Measurements from ENCODE around the gene SRCAP.
A peak's percentile ranks its signal among the peaks of the same experiment; 100 is the strongest.

The SRCAP gene

DNA sequence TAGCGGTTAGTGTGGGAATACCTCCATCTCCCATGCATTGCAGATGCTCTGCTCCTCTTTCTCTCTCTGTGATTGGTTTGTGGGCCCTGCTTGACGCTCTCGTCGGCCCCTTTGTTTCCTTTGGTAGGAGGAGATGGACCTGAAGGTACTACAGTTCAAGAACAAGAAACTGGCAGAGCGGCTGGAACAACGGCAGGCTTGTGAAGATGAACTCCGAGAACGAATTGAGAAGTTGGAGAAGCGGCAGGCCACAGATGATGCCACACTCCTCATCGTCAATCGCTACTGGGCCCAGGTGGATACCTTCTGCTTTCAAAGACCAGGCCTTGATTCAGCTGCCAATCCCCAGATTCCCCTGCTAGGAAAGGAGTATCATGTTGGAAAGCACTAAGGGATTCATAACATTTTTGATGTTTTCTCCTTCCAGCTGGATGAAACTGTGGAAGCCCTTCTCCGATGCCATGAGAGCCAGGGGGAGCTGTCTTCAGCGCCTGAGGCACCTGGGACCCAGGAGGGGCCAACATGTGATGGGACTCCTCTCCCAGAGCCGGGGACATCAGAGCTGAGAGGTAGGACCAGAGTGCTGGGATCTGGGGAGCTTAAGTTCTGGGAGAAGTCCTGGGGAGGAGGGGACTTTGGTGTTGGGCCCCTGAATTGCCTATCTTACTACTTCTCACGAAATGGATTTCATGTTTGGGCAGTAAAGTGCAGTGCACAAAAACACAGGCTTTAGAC lies 64.2 kb downstream of the SRCAP start:
- peak overlapping the region; percentile 65; the same call in 1 of the 2 replicates for H3K27ac ChIP-seq (ENCODE audit: extremely low read depth, low read depth, low read length)
- peak overlapping the region; percentile 95 for H3K4me3 ChIP-seq (ENCODE audit: low read depth, low read length)
- H3K4me1 ChIP-seq (ENCODE audit: control insufficient read depth, insufficient read depth, low read length): peaks cover 4% of the 10 kb centered on the region; the same call in 1 of the 2 replicates
- H3K9me3 ChIP-seq (ENCODE audit: control insufficient read depth, insufficient read depth, low read depth, low read length): no peaks in the 10 kb centered on the region
- ChIA-PET POLR2A (interaction anchor here (0.9 to 4.8 kb wide), 3 partner anchors 12 to 28 kb away, joined by 3 to 23 read pairs (median 21); partner anchors contain the start of gene PHKG2), CTCF (interaction anchor here (0.9 to 1.0 kb wide), 2 partner anchors 51 to 137 kb away, joined by 3 to 5 read pairs; no protein-coding TSS in a partner anchor)
- H3K36me3 ChIP-seq (ENCODE audit: control insufficient read depth in 2 of 2, insufficient read depth in 1 of 2, low read length in 2 of 2): peaks cover 13 to 79% of the 10 kb centered on the region in 2 experiments; a peak in 2 of 3 replicates
- TF ChIP-seq ZNF211 (tag by site-specific recombination; IDR thresholded peaks at IDR 0.05; ENCODE audit: low read depth) (no peak), ZBTB17 (tag by site-specific recombination; IDR thresholded peaks at IDR 0.05) (peak; percentile 37)

DNA sequence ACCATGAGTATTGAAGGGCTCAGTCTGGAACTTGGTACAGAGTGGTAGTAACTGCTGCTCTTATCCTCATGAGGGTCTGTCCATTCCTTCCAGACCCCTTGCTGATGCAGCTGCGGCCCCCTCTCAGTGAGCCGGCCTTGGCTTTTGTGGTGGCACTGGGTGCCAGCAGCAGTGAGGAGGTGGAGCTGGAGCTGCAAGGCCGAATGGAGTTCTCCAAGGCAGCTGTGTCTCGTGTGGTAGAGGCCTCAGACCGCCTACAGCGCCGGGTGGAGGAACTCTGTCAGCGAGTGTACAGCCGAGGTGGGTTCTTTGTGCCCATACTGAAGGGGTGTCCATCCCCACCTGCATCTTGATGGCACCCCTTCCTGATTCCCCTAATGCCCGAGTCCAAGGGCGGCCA lies 65.1 kb downstream of the SRCAP start:
- Histone ChIP-seq H3K9me3 (ENCODE audit: control insufficient read depth, insufficient read depth, low read depth, low read length) (no peaks in the 10 kb centered on the region), H3K4me1 (ENCODE audit: control insufficient read depth, insufficient read depth, low read length) (peaks cover 4% of the 10 kb centered on the region; the same call in 1 of the 2 replicates), H3K4me3 (ENCODE audit: low read depth, low read length) (no peak overlapping the region), H3K36me3 (ENCODE audit: control insufficient read depth in 2 of 2, insufficient read depth in 1 of 2, low read length in 2 of 2) (peaks cover 18 to 79% of the 10 kb centered on the region in 2 experiments; a peak in 2 of 3 replicates), H3K27ac (ENCODE audit: extremely low read depth, low read depth, low read length) (no peak overlapping the region)
- CTCF ChIA-PET: interaction anchor here (0.8 to 0.9 kb wide), 2 partner anchors 112 to 178 kb away, joined by 3 read pairs; no protein-coding TSS in a partner anchor
- TF ChIP-seq ZNF521 (tag by site-specific recombination; IDR thresholded peaks at IDR 0.05): no peak
- no peak for TF ChIP-seq FEZF1 (tag by site-specific recombination; IDR thresholded peaks at IDR 0.05)
- TF ChIP-seq ZNF433 (tag by site-specific recombination; IDR thresholded peaks at IDR 0.05; ENCODE audit: low read depth): no peak
- no peak for TF ChIP-seq ZNF335 (tag by site-specific recombination; conservative IDR thresholded peaks at IDR 0.05)
- TF ChIP-seq ZNF785 (tag by site-specific recombination; IDR thresholded peaks at IDR 0.05): no peak
- TF ChIP-seq, protein P1, sequence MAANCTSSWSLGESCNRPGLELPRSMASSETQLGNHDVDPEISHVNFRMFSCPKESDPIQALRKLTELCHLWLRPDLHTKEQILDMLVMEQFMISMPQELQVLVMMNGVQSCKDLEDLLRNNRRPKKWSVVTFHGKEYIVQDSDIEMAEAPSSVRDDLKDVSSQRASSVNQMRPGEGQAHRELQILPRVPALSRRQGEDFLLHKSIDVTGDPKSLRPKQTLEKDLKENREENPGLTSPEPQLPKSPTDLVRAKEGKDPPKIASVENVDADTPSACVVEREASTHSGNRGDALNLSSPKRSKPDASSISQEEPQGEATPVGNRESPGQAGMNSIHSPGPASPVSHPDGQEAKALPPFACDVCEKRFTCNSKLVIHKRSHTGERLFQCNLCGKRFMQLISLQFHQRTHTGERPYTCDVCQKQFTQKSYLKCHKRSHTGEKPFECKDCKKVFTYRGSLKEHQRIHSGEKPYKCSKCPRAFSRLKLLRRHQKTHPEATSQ (tag by site-specific recombination; IDR thresholded peaks at IDR 0.05): no peak
- no peak for TF ChIP-seq ZNF549 (tag by site-specific recombination; IDR thresholded peaks at IDR 0.05)
- no peak for TF ChIP-seq ZNF157 (tag by site-specific recombination; IDR thresholded peaks at IDR 0.05)
- no peak for TF ChIP-seq ZNF155 (tag by site-specific recombination; IDR thresholded peaks at IDR 0.05)
- no peak for TF ChIP-seq MZF1 (tag by site-specific recombination; IDR thresholded peaks at IDR 0.05; ENCODE audit: borderline replicate concordance)
- no peak for TF ChIP-seq KLF9 (tag by site-specific recombination; IDR thresholded peaks at IDR 0.05; ENCODE audit: low read depth)
- no peak for TF ChIP-seq ZNF211 (tag by site-specific recombination; IDR thresholded peaks at IDR 0.05; ENCODE audit: low read depth)
- no peak for TF ChIP-seq ZBTB7A (tag by site-specific recombination; IDR thresholded peaks at IDR 0.05; ENCODE audit: low read depth)
- POLR2A ChIA-PET: interaction anchor here (0.9 to 4.8 kb wide), 4 partner anchors 11 to 28 kb away, joined by 3 to 23 read pairs (median 12); partner anchors contain the start of gene PHKG2

DNA sequence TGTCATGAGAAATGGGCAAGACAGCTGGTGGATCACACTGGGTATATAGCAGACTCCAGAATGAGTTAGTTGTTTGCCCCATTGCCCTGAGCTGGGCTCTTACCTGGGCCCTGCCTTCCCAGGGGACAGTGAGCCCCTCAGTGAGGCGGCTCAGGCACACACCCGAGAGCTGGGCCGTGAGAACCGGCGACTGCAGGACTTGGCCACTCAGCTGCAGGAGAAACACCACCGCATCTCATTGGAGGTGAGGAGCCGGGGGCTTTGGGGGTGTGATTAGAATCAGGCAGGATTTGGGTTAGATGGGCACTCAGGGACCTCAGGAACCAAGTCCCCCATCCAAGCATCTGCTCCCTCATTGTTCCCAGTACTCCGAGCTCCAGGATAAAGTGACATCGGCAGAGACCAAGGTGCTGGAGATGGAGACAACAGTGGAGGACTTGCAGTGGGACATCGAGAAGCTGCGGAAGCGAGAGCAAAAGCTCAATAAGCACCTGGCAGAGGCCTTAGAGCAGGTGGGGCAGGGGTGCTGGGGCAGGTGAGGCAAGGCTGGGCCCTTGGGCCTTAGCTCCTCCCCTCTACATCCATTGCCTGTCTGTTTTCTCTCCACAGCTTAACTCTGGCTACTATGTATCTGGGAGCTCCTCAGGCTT lies 66.0 kb downstream of the SRCAP start:
- Histone ChIP-seq H3K36me3 (ENCODE audit: control insufficient read depth in 2 of 2, insufficient read depth in 1 of 2, low read length in 2 of 2) (peaks cover 18 to 79% of the 10 kb centered on the region in 2 experiments; a peak in 2 of 3 replicates), H3K9me3 (ENCODE audit: control insufficient read depth, insufficient read depth, low read depth, low read length) (no peaks in the 10 kb centered on the region), H3K27ac (ENCODE audit: extremely low read depth, low read depth, low read length) (no peak overlapping the region), H3K4me1 (ENCODE audit: control insufficient read depth, insufficient read depth, low read length) (peaks cover 4% of the 10 kb centered on the region; the same call in 1 of the 2 replicates), H3K4me3 (ENCODE audit: low read depth, low read length) (no peak overlapping the region)
- POLR2A ChIA-PET: interaction anchor here (1.1 to 4.8 kb wide), 5 partner anchors 10 to 159 kb away, joined by 3 to 23 read pairs (median 3); partner anchors contain the start of genes FBXL19 and PHKG2
- no peak for TF ChIP-seq ZNF654 (tag by site-specific recombination; IDR thresholded peaks at IDR 0.05; ENCODE audit: low read depth)
- no peak for TF ChIP-seq ZNF10 (tag by site-specific recombination; IDR thresholded peaks at IDR 0.05)
- no peak for TF ChIP-seq ZNF843 (tag by site-specific recombination; IDR thresholded peaks at IDR 0.05)
- no peak for TF ChIP-seq ZNF174 (tag by site-specific recombination; IDR thresholded peaks at IDR 0.05)
- TF ChIP-seq ZXDB (tag by site-specific recombination; IDR thresholded peaks at IDR 0.05): no peak
- TF ChIP-seq ZNF426 (tag by site-specific recombination; IDR thresholded peaks at IDR 0.05): no peak
- no peak for TF ChIP-seq ZNF311 (tag by site-specific recombination; IDR thresholded peaks at IDR 0.05; ENCODE audit: borderline replicate concordance)
- no peak for TF ChIP-seq ZBTB1 (tag by site-specific recombination; IDR thresholded peaks at IDR 0.05)
- no peak for TF ChIP-seq ZNF140 (tag by site-specific recombination; IDR thresholded peaks at IDR 0.05)
- TF ChIP-seq, protein P2, sequence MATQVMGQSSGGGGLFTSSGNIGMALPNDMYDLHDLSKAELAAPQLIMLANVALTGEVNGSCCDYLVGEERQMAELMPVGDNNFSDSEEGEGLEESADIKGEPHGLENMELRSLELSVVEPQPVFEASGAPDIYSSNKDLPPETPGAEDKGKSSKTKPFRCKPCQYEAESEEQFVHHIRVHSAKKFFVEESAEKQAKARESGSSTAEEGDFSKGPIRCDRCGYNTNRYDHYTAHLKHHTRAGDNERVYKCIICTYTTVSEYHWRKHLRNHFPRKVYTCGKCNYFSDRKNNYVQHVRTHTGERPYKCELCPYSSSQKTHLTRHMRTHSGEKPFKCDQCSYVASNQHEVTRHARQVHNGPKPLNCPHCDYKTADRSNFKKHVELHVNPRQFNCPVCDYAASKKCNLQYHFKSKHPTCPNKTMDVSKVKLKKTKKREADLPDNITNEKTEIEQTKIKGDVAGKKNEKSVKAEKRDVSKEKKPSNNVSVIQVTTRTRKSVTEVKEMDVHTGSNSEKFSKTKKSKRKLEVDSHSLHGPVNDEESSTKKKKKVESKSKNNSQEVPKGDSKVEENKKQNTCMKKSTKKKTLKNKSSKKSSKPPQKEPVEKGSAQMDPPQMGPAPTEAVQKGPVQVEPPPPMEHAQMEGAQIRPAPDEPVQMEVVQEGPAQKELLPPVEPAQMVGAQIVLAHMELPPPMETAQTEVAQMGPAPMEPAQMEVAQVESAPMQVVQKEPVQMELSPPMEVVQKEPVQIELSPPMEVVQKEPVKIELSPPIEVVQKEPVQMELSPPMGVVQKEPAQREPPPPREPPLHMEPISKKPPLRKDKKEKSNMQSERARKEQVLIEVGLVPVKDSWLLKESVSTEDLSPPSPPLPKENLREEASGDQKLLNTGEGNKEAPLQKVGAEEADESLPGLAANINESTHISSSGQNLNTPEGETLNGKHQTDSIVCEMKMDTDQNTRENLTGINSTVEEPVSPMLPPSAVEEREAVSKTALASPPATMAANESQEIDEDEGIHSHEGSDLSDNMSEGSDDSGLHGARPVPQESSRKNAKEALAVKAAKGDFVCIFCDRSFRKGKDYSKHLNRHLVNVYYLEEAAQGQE (tag by site-specific recombination; IDR thresholded peaks at IDR 0.05): no peak
- CTCF ChIA-PET: interaction anchor here (0.5 to 1.3 kb wide), 4 partner anchors 10 to 177 kb away, joined by 3 to 4 read pairs (median 3); no protein-coding TSS in a partner anchor

Measured in HEK293 (cell line).